ENCODE measurements around the gene MAPK12.
A peak's percentile ranks its signal among the peaks of the same experiment; 100 is the strongest.

The MAPK12 gene

GRCh38 chr22:50307890-50308596 is 46.6 kb upstream of the MAPK12 start:
- peak overlapping the region; percentile 10 for H3K4me3 ChIP-seq (replicated peaks; ENCODE audit: low read depth, low read length)
- TF ChIP-seq CTCF (IDR thresholded peaks at IDR 0.05; ENCODE audit: low read length, missing control alignments): no peak
- DNase-seq (ENCODE audit: low read depth): no peak

- H3K4me3 ChIP-seq (replicated peaks; ENCODE audit: low read depth, low read length): peak within 1 kb of the TSS; percentile 86
- no peak for TF ChIP-seq CTCF (IDR thresholded peaks at IDR 0.05; ENCODE audit: low read length, missing control alignments)
- peak; percentile 87 for DNase-seq (ENCODE audit: low read depth)
These were observed 45.6 kb upstream of the MAPK12 start, which contains the start of gene PLXNB2 for GRCh38 chr22:50306753-50307749. Gene PLXNB2 (minus strand): TSS chr22:50307646. CDS start chr22:50290584, 17,062 bp downstream.

GRCh38 chr22:50305923-50306566 is 44.6 kb upstream of the MAPK12 start:
- no peak for TF ChIP-seq CTCF (IDR thresholded peaks at IDR 0.05; ENCODE audit: low read length, missing control alignments)
- H3K4me3 ChIP-seq (replicated peaks; ENCODE audit: low read depth, low read length): peak overlapping the region; percentile 86
- peak; percentile 98 for DNase-seq (ENCODE audit: low read depth)

GRCh38 chr22:50305393-50305922 is 44.0 kb upstream of the MAPK12 start:
- no peak for DNase-seq (ENCODE audit: low read depth)
- TF ChIP-seq CTCF (IDR thresholded peaks at IDR 0.05; ENCODE audit: low read length, missing control alignments): no peak
- peak overlapping the region; percentile 86 for H3K4me3 ChIP-seq (replicated peaks; ENCODE audit: low read depth, low read length)

- peak; percentile 39 for DNase-seq (ENCODE audit: low read depth)
- H3K4me3 ChIP-seq (replicated peaks; ENCODE audit: low read depth, low read length): peak overlapping the region; percentile 86
These were observed 43.3 kb upstream of the MAPK12 start for GRCh38 chr22:50304528-50305392.

More at GRCh38 chr22:50304528-50305392, 43.3 kb upstream of the MAPK12 start:
- no peak for TF ChIP-seq CTCF (IDR thresholded peaks at IDR 0.05; ENCODE audit: low read length, missing control alignments)
